IMR-90 (cell line): ENCODE results near the gene CDHR1. TPM values are rescaled to one million over a fixed set of nuclear protein-coding genes. Genes with fewer than 3 reads are reported as not detected.

Source experiments
- ATAC-seq: fragments of 200-7000 bp; cut with Tn5 transposase; 2 replicates; pipeline ENCODE4 v1.9.1; 2020; ENCODE audit warnings: low read depth, mild to moderate bottlenecking, moderate library complexity
- BruUV-seq: library from RNA; stranded (reverse); fragments of 400-500 nt; replicated peaks from 2 replicates; lab custom pipeline; 2021; lab: Mats Ljungman, UMichigan
- CTCF ChIA-PET: fragments of 300-600 bp; formaldehyde crosslinking; extraction: SDS; loops from one replicate; lab custom pipeline; 2021; ENCODE audit warnings: antibody characterized with exemption; lab: Yijun Ruan, JAX
- POLR2A ChIA-PET: fragments of 300-600 bp; sonication (Branson Sonifier 250); formaldehyde crosslinking; loops from one replicate; lab custom pipeline; 2022; ENCODE audit warnings: antibody characterized with exemption; ENCODE audit not compliant: unreplicated experiment; lab: Charles Lee
- DNase-seq: peaks from one replicate; pipeline ENCODE4 v3.0.0; 2013
- H2AFZ ChIP-seq: replicated peaks from 2 replicates; pipeline ENCODE3; 2013; ENCODE audit warnings: low read length, mild to moderate bottlenecking; ENCODE audit not compliant: poor library complexity
- H2AK5ac ChIP-seq: 2 replicates; pipeline ENCODE4 v1.6.1; 2013; ENCODE audit warnings: low read depth, low read length, inconsistent platforms
- H2AK9ac ChIP-seq: replicated peaks from 2 replicates; pipeline ENCODE3; 2013; ENCODE audit warnings: mild to moderate bottlenecking, low read depth, low read length, moderate library complexity; ENCODE audit not compliant: poor library complexity
- H2BK120ac ChIP-seq: 2 replicates; pipeline ENCODE4 v1.6.1; 2013; ENCODE audit warnings: low read depth, low read length, inconsistent platforms
- H2BK15ac ChIP-seq: 3 replicates; pipeline ENCODE4 v1.6.1; 2013; ENCODE audit warnings: low read depth, low read length, inconsistent platforms
- H2BK20ac ChIP-seq: 2 replicates; pipeline ENCODE4 v1.6.1; 2013; ENCODE audit warnings: low read depth, mild to moderate bottlenecking, inconsistent platforms, low read length, moderate library complexity
- H2BK5ac ChIP-seq: 2 replicates; pipeline ENCODE4 v1.6.1; 2013; ENCODE audit warnings: mild to moderate bottlenecking, low read depth, low read length, inconsistent platforms; ENCODE audit not compliant: poor library complexity, severe bottlenecking
- H3K14ac ChIP-seq: replicated peaks from 2 replicates; pipeline ENCODE4 v1.6.1; 2013; ENCODE audit warnings: low read depth, low read length, inconsistent platforms
- H3K18ac ChIP-seq: 2 replicates; pipeline ENCODE4 v1.6.1; 2013; ENCODE audit warnings: low read depth, low read length, control low read depth
- H3K23ac ChIP-seq: 2 replicates; pipeline ENCODE4 v1.6.1; 2013; ENCODE audit warnings: low read depth, low read length, inconsistent platforms
- H3K27ac ChIP-seq: 2 replicates; pipeline ENCODE4 v1.5.1; 2013; ENCODE audit warnings: mild to moderate bottlenecking, control low read depth, low read length; ENCODE audit not compliant: insufficient read depth
- H3K27me3 ChIP-seq: 2 replicates; pipeline ENCODE4 v1.6.1; 2013; ENCODE audit warnings: low read length; ENCODE audit not compliant: control insufficient read depth, insufficient read depth
- H3K36me3 ChIP-seq: 2 replicates; pipeline ENCODE4 v1.6.1; 2013; ENCODE audit warnings: low read length, mixed read lengths; ENCODE audit not compliant: control insufficient read depth, insufficient read depth
- H3K4ac ChIP-seq: 2 replicates; pipeline ENCODE4 v1.6.1; 2013; ENCODE audit warnings: low read depth, low read length, inconsistent platforms
- H3K4me1 ChIP-seq: 2 replicates; pipeline ENCODE4 v1.6.1; 2013; ENCODE audit warnings: low read length, mixed read lengths; ENCODE audit not compliant: control insufficient read depth, insufficient read depth
- H3K4me2 ChIP-seq: 2 replicates; pipeline ENCODE4 v1.6.1; 2013; ENCODE audit warnings: low read depth, mild to moderate bottlenecking, control low read depth, low read length, moderate library complexity
- H3K4me3 ChIP-seq: 2 replicates; pipeline ENCODE4 v1.5.1; 2013; ENCODE audit warnings: low read depth, mild to moderate bottlenecking, control low read depth, low read length, moderate library complexity; ENCODE audit not compliant: insufficient read depth
- H3K56ac ChIP-seq: 2 replicates; pipeline ENCODE4 v1.6.1; 2013; ENCODE audit warnings: low read length, inconsistent platforms; ENCODE audit not compliant: insufficient read depth; ENCODE audit errors: extremely low read depth
- H3K79me1 ChIP-seq, 2 experiments: 2 replicates each; pipeline ENCODE4 v1.6.1; 2013; ENCODE audit warnings: low read length in 2 of 2, inconsistent platforms in 1 of 2, low read depth in 1 of 2
- H3K9ac ChIP-seq: 2 replicates; pipeline ENCODE4 v1.6.1; 2013; ENCODE audit warnings: low read depth, low read length, control low read depth
- H3K9me1 ChIP-seq: 2 replicates; pipeline ENCODE4 v1.6.1; 2013; ENCODE audit warnings: low read length, inconsistent platforms; ENCODE audit not compliant: insufficient read depth
- H3K9me3 ChIP-seq: 2 replicates; pipeline ENCODE4 v1.6.1; 2013; ENCODE audit warnings: low read length; ENCODE audit not compliant: control insufficient read depth, insufficient read depth
- H4K20me1 ChIP-seq: 2 replicates; pipeline ENCODE4 v1.6.1; 2013; ENCODE audit warnings: low read length, inconsistent platforms; ENCODE audit not compliant: insufficient read depth
- H4K5ac ChIP-seq: 2 replicates; pipeline ENCODE4 v1.6.1; 2013; ENCODE audit warnings: mild to moderate bottlenecking, low read depth, low read length, control low read depth
- H4K8ac ChIP-seq, 2 experiments: 2 replicates each; pipeline ENCODE4 v1.6.1; 2013; ENCODE audit warnings: low read depth in 2 of 2, low read length in 2 of 2, control low read depth in 1 of 2, inconsistent platforms in 1 of 2
- H4K91ac ChIP-seq: 2 replicates; pipeline ENCODE4 v1.6.1; 2013; ENCODE audit warnings: low read depth, low read length, inconsistent platforms; ENCODE audit not compliant: insufficient read depth
- BHLHE40 ChIP-seq: fragments of 150-350 bp; IDR thresholded peaks from 2 replicates; pipeline ENCODE4 v1.6.1; 2016; ENCODE audit warnings: mild to moderate bottlenecking, low read depth, low read length
- CEBPB ChIP-seq: IDR thresholded peaks from 2 replicates; pipeline ENCODE4 v1.6.1; 2012; ENCODE audit warnings: low read depth, low read length, improper control_type of control experiment
- FOS ChIP-seq: fragments of 150-350 bp; IDR thresholded peaks from 2 replicates; pipeline ENCODE4 v1.6.1; 2016; ENCODE audit warnings: low read depth, low read length
- MAFK ChIP-seq: IDR thresholded peaks from 2 replicates; pipeline ENCODE4 v1.6.1; 2012; ENCODE audit warnings: low read depth, low read length, improper control_type of control experiment
- MAZ ChIP-seq: IDR thresholded peaks from 2 replicates; pipeline ENCODE4 v1.6.1; 2012; ENCODE audit warnings: low read depth, mild to moderate bottlenecking, low read length, improper control_type of control experiment, moderate library complexity, borderline replicate concordance
- NFE2L2 ChIP-seq: fragments of 150-350 bp; IDR thresholded peaks from 2 replicates; pipeline ENCODE4 v1.6.1; 2016; ENCODE audit warnings: low read depth, mild to moderate bottlenecking, low read length
- RAD21 ChIP-seq: IDR thresholded peaks from 2 replicates; pipeline ENCODE4 v1.6.1; 2012; ENCODE audit warnings: low read length, improper control_type of control experiment
- RCOR1 ChIP-seq: IDR thresholded peaks from 2 replicates; pipeline ENCODE4 v1.6.1; 2012; ENCODE audit warnings: mild to moderate bottlenecking, low read length, improper control_type of control experiment; ENCODE audit not compliant: insufficient replicate concordance
- RFX5 ChIP-seq: IDR thresholded peaks from 2 replicates; pipeline ENCODE4 v1.8.0; 2012; ENCODE audit warnings: low read depth, mild to moderate bottlenecking, low read length, moderate library complexity
- SMC3 ChIP-seq: fragments of 150-350 bp; IDR thresholded peaks from 2 replicates; pipeline ENCODE4 v1.6.1; 2016; ENCODE audit warnings: low read depth, mild to moderate bottlenecking, antibody characterized with exemption, low read length, moderate library complexity
- WGBS, 2 experiments: methylation state at CpG; one replicate each; pipeline versions ENCODE4 v1.1.5 to v1.1.7; 2013; ENCODE audit warnings: missing lambda C conversion rate in 2 of 2; ENCODE audit not compliant: insufficient read length in 1 of 2; ENCODE audit errors: extremely low coverage in 2 of 2; 5-methylcytosine and 5-hydroxymethylcytosine counted together
- dilution Hi-C: fragments of 300-500 bp; cut with HindIII; formaldehyde crosslinking; loops from one replicate; pipeline ENCODE4 v1.14.3; 2018; ENCODE audit warnings: low sequenced_read_pairs; ENCODE audit not compliant: unreplicated experiment
- in situ Hi-C: fragments of 300-500 bp; cut with MboI; formaldehyde crosslinking; loops from 3 replicates; pipeline ENCODE4 v1.14.3; 2019; ENCODE audit warnings: low sequenced_read_pairs, inconsistent platforms, mixed read lengths
- intact Hi-C: fragments of 100-400 bp; cut with micrococcal nuclease; formaldehyde crosslinking; loops from 2 replicates; pipeline ENCODE4 v1.10.0; 2022
- polyA plus RNA-seq, 3 experiments: library from polyadenylated mRNA; depleted of rRNA; stranded (reverse); fragments of >200 nt; gene quantifications; 2 replicates each; pipeline ENCODE4 v1.2.3, GENCODE V29; 2012; ENCODE audit warnings: low replicate concordance in 1 of 3
- total RNA-seq: library from RNA; depleted of rRNA; stranded (reverse); fragments of >200 nt; gene quantifications from 2 replicates; pipeline ENCODE4 v1.2.3, GENCODE V29; 2012
- TF ChIP-seq, protein P1 (sequence below): fragments of 150-350 bp; IDR thresholded peaks from 2 replicates; pipeline ENCODE4 v1.6.1; 2016; ENCODE audit warnings: low read depth, mild to moderate bottlenecking, low read length, moderate library complexity, borderline replicate concordance
- TF ChIP-seq, protein P2 (sequence below): conservative IDR thresholded peaks from 2 replicates; pipeline ENCODE4 v1.5.1; 2012; ENCODE audit warnings: mild to moderate bottlenecking, low read depth, low read length, improper control_type of control experiment

CDHR1 gene
- total and polyA plus RNA-seq, 2 of the 4 experiments (the other 2 are of a cell fraction), result not detected

DNA sequence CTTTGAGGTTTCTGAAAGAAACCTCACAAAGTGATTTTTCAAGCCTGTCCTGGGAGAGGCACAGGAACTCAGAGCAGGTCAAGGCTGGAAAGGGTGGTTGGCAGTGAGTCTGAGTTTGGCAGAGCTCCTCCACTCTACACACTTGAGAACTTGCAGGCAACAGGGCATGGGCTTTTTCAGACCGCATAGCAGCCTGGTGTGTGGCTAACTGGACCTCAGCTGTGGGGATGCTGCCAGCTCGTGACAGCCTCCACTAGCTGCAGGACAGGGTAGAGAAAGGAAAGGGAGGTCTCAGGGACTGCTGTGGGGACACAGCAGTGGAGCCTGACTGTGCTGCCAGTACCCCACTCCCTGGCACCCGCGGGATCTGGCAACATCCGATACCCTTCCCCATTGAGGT, 2.6 kb downstream of the CDHR1 start:
- no CpG with 5 or more reads among the region's 5 CpGs for WGBS, 2 experiments
- peaks cover 49% of the 10 kb centered on the region for H3K27me3 ChIP-seq
- in situ Hi-C loops, result no loop called here
- TF ChIP-seq CEBPB (no peak), FOS (no peak), MAFK (no peak), RCOR1 (no peak), SMC3 (no peak), RAD21 (no peak), NFE2L2 (no peak), BHLHE40 (no peak), MAZ (no peak), RFX5 (no peak)
- TF ChIP-seq, protein P1, sequence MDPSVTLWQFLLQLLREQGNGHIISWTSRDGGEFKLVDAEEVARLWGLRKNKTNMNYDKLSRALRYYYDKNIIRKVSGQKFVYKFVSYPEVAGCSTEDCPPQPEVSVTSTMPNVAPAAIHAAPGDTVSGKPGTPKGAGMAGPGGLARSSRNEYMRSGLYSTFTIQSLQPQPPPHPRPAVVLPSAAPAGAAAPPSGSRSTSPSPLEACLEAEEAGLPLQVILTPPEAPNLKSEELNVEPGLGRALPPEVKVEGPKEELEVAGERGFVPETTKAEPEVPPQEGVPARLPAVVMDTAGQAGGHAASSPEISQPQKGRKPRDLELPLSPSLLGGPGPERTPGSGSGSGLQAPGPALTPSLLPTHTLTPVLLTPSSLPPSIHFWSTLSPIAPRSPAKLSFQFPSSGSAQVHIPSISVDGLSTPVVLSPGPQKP, result no peak
- TF ChIP-seq, protein P2, sequence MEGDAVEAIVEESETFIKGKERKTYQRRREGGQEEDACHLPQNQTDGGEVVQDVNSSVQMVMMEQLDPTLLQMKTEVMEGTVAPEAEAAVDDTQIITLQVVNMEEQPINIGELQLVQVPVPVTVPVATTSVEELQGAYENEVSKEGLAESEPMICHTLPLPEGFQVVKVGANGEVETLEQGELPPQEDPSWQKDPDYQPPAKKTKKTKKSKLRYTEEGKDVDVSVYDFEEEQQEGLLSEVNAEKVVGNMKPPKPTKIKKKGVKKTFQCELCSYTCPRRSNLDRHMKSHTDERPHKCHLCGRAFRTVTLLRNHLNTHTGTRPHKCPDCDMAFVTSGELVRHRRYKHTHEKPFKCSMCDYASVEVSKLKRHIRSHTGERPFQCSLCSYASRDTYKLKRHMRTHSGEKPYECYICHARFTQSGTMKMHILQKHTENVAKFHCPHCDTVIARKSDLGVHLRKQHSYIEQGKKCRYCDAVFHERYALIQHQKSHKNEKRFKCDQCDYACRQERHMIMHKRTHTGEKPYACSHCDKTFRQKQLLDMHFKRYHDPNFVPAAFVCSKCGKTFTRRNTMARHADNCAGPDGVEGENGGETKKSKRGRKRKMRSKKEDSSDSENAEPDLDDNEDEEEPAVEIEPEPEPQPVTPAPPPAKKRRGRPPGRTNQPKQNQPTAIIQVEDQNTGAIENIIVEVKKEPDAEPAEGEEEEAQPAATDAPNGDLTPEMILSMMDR, result no peak
- H2AK9ac ChIP-seq, result no peak overlapping the region
- H3K4me2 ChIP-seq, result no peak overlapping the region
- CTCF ChIA-PET, result interaction anchor here (0.6 kb wide), 1 partner anchor 443 kb away, joined by 3 read pairs; no protein-coding TSS in a partner anchor
- H3K4me1 ChIP-seq, result peaks cover 2% of the 10 kb centered on the region; the same call in 1 of the 2 replicates
- no peak overlapping the region for H2BK15ac ChIP-seq
- H4K91ac ChIP-seq, result no peak overlapping the region
- H3K18ac ChIP-seq, result no peak overlapping the region
- no peak overlapping the region for H2BK20ac ChIP-seq
- H3K27ac ChIP-seq, result no peak overlapping the region
- H3K36me3 ChIP-seq, result no peaks in the 10 kb centered on the region
- ATAC-seq (no peak), DNase-seq (no peak)
- BruUV-seq, result no TSS peak
- intact Hi-C loops, result no loop called here
- H3K79me1 ChIP-seq, result no peaks in the 10 kb centered on the region
- H3K9me1 ChIP-seq, result no peaks in the 10 kb centered on the region
- H3K56ac ChIP-seq, result no peak overlapping the region
- dilution Hi-C loops, result no loop called here
- no peaks in the 10 kb centered on the region for H4K20me1 ChIP-seq
- no peaks in the 10 kb centered on the region for H3K9me3 ChIP-seq
- no peak overlapping the region for H3K9ac ChIP-seq
- H3K23ac ChIP-seq, result no peak overlapping the region
- H2AFZ ChIP-seq, result no peak overlapping the region
- H2AK5ac ChIP-seq, result no peak overlapping the region
- no peak overlapping the region for H4K5ac ChIP-seq
- H3K4ac ChIP-seq, result no peak overlapping the region
- no peak overlapping the region for H2BK120ac ChIP-seq
- H2BK5ac ChIP-seq, result no peak overlapping the region
- no peak overlapping the region for H4K8ac ChIP-seq
- H3K4me3 ChIP-seq, result no peak overlapping the region
- POLR2A ChIA-PET, result no interaction called here
- H3K14ac ChIP-seq, result no peak overlapping the region
